ENCODE data around the gene ESPN. TPM values are rescaled to one million over a fixed set of nuclear protein-coding genes. Genes with fewer than 3 reads are reported as not detected.

Gene ESPN
- total and polyA plus RNA-seq, 4 donors: 0.29 to 28.7 (median 0.69) TPM

DNA sequence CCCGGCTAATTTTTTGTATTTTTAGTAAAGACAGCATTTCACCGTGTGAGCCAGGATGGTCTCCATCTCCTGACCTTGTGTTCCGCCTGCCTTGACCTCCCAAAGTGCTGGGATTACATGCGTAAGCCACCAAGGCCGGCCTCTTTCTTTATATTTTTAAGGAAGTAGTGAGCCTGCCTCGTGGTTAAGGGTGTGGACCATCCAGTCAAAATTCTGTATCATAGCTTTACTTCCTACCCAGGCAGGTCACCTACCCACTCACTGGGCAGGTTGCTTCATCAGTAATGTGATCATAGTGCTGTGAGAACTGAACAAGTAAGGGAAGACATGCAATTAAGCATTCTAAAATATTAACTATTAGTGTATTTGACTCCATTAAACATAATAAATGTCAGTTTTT lies 22.9 kb upstream of the ESPN start:
- 76 to 78% methylated on average over 6 of the region's 6 CpGs for WGBS, 2 donors

DNA sequence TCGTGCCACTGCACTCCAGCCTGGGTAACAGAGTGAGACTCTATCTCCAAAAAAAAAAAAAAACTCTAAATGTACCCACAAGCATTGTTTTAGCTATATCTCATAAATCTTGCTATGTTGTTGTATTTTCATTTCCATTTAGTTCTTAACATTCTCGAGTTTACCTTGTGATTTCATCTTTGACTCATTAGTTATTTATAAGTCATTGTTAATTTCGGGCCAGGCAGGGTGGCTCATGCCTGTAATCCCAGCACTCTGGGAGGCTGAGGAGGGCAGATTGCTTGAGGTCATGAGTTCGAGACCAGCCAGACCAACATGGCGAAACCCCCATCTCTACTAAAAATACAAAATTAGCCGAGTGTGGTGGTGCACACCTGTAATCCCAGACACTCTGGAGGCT lies 16.6 kb upstream of the ESPN start:
- intact Hi-C loops (cut with DNase I): loop anchor here in 1 of 2 donors (5.0 kb wide), 1 partner anchor 46 kb away; no protein-coding TSS in a partner anchor
- no peak overlapping the region for H3K4me3 ChIP-seq (ENCODE audit: low read length in 2 of 2)
- H3K9me3 ChIP-seq (ENCODE audit: control insufficient read depth, low read length): no peaks in the 10 kb centered on the region
- H3K27me3 ChIP-seq (ENCODE audit: control insufficient read depth in 1 of 2, insufficient read depth in 2 of 2, low read length in 1 of 2): no peaks in the 10 kb centered on the region
- no peaks in the 10 kb centered on the region for H3K36me3 ChIP-seq (ENCODE audit: control insufficient read depth in 1 of 2, insufficient read depth in 2 of 2, low read length in 1 of 2)
- no peaks in the 10 kb centered on the region for H3K4me1 ChIP-seq (ENCODE audit: control insufficient read depth in 1 of 2, insufficient read depth in 2 of 2, low read length in 2 of 2)
- WGBS, 2 donors: 55 to 62% methylated on average over 6 of the region's 6 CpGs
- no peak overlapping the region for H3K27ac ChIP-seq (ENCODE audit: low read depth in 1 of 2, low read length in 2 of 2)
- DNase-seq (no peak), ATAC-seq (ENCODE audit: low FRiP score) (no peak)

More for the DNA sequence above, 22.9 kb upstream of the ESPN start:
- Histone ChIP-seq H3K4me3 (ENCODE audit: low read length in 2 of 2) (no peak overlapping the region), H3K9me3 (ENCODE audit: control insufficient read depth, low read length) (no peaks in the 10 kb centered on the region), H3K4me1 (ENCODE audit: control insufficient read depth in 1 of 2, insufficient read depth in 2 of 2, low read length in 2 of 2) (no peaks in the 10 kb centered on the region), H3K27ac (ENCODE audit: low read depth in 1 of 2, low read length in 2 of 2) (no peak overlapping the region), H3K27me3 (ENCODE audit: control insufficient read depth in 1 of 2, insufficient read depth in 2 of 2, low read length in 1 of 2) (no peaks in the 10 kb centered on the region), H3K36me3 (ENCODE audit: control insufficient read depth in 1 of 2, insufficient read depth in 2 of 2, low read length in 1 of 2) (no peaks in the 10 kb centered on the region)
- intact Hi-C loops (cut with DNase I): no loop called here
- ATAC-seq (ENCODE audit: low FRiP score) (no peak), DNase-seq (no peak)

DNA sequence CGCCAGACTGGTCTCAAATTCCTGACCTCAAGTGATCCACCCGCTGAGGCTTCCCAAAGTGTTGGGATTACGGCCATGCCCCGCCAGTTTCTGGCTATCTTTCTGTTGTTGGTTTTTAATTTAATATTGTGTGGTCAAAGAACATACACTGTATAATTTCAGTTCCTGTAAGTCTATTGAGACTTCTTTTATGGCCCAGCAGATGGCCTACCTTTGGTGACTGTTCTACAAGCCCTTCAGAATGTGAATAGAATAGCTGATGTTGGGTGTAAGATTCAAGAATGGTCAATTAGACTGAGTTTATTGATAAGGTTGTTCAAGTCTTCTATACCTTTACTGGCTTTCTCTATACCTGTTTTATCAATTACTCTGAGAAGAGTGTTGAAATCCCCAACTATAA lies 15.5 kb upstream of the ESPN start:
- Histone ChIP-seq H3K36me3 (ENCODE audit: control insufficient read depth in 1 of 2, insufficient read depth in 2 of 2, low read length in 1 of 2) (no peaks in the 10 kb centered on the region), H3K27me3 (ENCODE audit: control insufficient read depth in 1 of 2, insufficient read depth in 2 of 2, low read length in 1 of 2) (no peaks in the 10 kb centered on the region), H3K4me3 (ENCODE audit: low read length in 2 of 2) (no peak overlapping the region), H3K9me3 (ENCODE audit: control insufficient read depth, low read length) (no peaks in the 10 kb centered on the region), H3K4me1 (ENCODE audit: control insufficient read depth in 1 of 2, insufficient read depth in 2 of 2, low read length in 2 of 2) (no peaks in the 10 kb centered on the region), H3K27ac (ENCODE audit: low read depth in 1 of 2, low read length in 2 of 2) (no peak overlapping the region)
- intact Hi-C loops (cut with DNase I): loop anchor here in 1 of 2 donors (5.0 kb wide), 1 partner anchor 47 kb away; no protein-coding TSS in a partner anchor
- ATAC-seq (ENCODE audit: low FRiP score) (no peak), DNase-seq (no peak)
- WGBS, 2 donors: 89 to 93% methylated on average over 4 of the region's 4 CpGs

DNA sequence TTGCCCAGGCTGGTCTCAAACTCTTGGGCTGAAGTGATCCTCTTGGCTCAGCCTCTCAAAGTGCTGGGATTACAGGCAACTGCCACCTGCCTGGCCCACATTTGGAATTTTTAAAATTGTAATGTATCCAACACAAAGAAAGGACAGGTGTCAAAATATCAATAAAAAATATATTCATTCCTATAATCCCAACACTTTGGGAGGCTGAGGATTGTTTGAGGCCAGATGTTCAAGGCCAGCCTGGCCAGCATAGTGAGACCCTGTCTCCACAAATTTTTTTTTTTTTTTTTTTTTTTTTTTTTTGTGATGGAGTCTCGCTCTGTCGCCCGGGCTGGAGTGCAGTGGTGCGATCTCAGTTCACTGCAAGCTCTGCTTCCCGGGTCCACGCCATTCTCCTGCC lies 14.8 kb upstream of the ESPN start:
- H3K36me3 ChIP-seq (ENCODE audit: control insufficient read depth in 1 of 2, insufficient read depth in 2 of 2, low read length in 1 of 2): no peaks in the 10 kb centered on the region
- no peak for ATAC-seq (ENCODE audit: low FRiP score)
- H3K4me3 ChIP-seq (ENCODE audit: low read length in 2 of 2): no peak overlapping the region
- DNase-seq: no peak
- H3K27me3 ChIP-seq (ENCODE audit: control insufficient read depth in 1 of 2, insufficient read depth in 2 of 2, low read length in 1 of 2): no peaks in the 10 kb centered on the region
- WGBS, 2 donors: 92 to 93% methylated on average over 6 of the region's 6 CpGs
- H3K9me3 ChIP-seq (ENCODE audit: control insufficient read depth, low read length): no peaks in the 10 kb centered on the region
- H3K4me1 ChIP-seq (ENCODE audit: control insufficient read depth in 1 of 2, insufficient read depth in 2 of 2, low read length in 2 of 2): no peaks in the 10 kb centered on the region
- H3K27ac ChIP-seq (ENCODE audit: low read depth in 1 of 2, low read length in 2 of 2): no peak overlapping the region
- intact Hi-C loops (cut with DNase I): loop anchor here in 1 of 2 donors (5.0 kb wide), 1 partner anchor 47 kb away; no protein-coding TSS in a partner anchor

DNA sequence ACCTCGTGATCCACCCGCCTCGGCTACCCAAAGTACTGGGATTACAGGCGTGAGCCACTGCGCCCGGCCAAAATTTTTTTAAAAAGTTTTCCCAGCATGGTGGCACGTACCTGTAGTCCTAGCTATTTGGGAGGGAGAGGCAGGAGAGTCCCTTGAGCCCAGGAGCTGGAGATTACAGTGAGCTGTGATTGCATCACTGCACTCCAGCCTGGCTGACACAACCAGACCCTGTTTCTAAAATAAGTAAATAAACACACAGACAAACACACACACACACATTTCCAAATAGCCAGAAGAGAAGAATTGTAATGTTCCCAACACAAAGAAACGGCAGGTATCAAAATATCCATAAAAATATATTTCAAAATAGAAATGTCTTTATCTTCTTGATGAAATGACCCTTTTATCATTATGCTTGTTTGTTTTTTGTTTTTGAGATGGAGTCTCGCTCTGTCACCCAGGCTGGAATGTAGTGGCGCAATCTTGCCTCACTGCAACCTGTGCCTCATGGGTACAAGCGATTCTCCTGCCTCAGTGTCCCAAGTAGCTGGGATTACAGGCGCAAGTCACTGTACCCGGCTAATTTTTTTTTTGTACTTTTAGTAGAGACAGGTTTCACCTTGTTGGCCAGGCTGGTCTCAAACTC lies 14.2 kb upstream of the ESPN start:
- Histone ChIP-seq H3K27me3 (ENCODE audit: control insufficient read depth in 1 of 2, insufficient read depth in 2 of 2, low read length in 1 of 2) (no peaks in the 10 kb centered on the region), H3K4me3 (ENCODE audit: low read length in 2 of 2) (no peak overlapping the region), H3K4me1 (ENCODE audit: control insufficient read depth in 1 of 2, insufficient read depth in 2 of 2, low read length in 2 of 2) (no peaks in the 10 kb centered on the region), H3K36me3 (ENCODE audit: control insufficient read depth in 1 of 2, insufficient read depth in 2 of 2, low read length in 1 of 2) (no peaks in the 10 kb centered on the region), H3K27ac (ENCODE audit: low read depth in 1 of 2, low read length in 2 of 2) (no peak overlapping the region), H3K9me3 (ENCODE audit: control insufficient read depth, low read length) (no peaks in the 10 kb centered on the region)
- intact Hi-C loops (cut with DNase I): no loop called here
- DNase-seq: no peak
- 85% methylated on average over 13 of the region's 13 CpGs for WGBS, 2 donors
- no peak for ATAC-seq (ENCODE audit: low FRiP score)

- no peaks in the 10 kb centered on the region for H3K27me3 ChIP-seq (ENCODE audit: control insufficient read depth in 1 of 2, insufficient read depth in 2 of 2, low read length in 1 of 2)
- no peaks in the 10 kb centered on the region for H3K36me3 ChIP-seq (ENCODE audit: control insufficient read depth in 1 of 2, insufficient read depth in 2 of 2, low read length in 1 of 2)
- no peaks in the 10 kb centered on the region for H3K4me1 ChIP-seq (ENCODE audit: control insufficient read depth in 1 of 2, insufficient read depth in 2 of 2, low read length in 2 of 2)
- intact Hi-C loops (cut with DNase I): loop anchor here in 1 of 2 donors (2.0 kb wide), 1 partner anchor 54 kb away; no protein-coding TSS in a partner anchor
- no peak for ATAC-seq (ENCODE audit: low FRiP score)
- no peak overlapping the region for H3K4me3 ChIP-seq (ENCODE audit: low read length in 2 of 2)
- DNase-seq: no peak
- whole genome bisulfite sequencing, 2 donors: 67 to 77% methylated on average over 6 of the region's 6 CpGs
- H3K9me3 ChIP-seq (ENCODE audit: control insufficient read depth, low read length): no peaks in the 10 kb centered on the region
- no peak overlapping the region for H3K27ac ChIP-seq (ENCODE audit: low read depth in 1 of 2, low read length in 2 of 2)
These were observed 11.7 kb upstream of the ESPN start for GRCh38 chr1:6412896-6413295.

- no peaks in the 10 kb centered on the region for H3K27me3 ChIP-seq (ENCODE audit: control insufficient read depth in 1 of 2, insufficient read depth in 2 of 2, low read length in 1 of 2)
- H3K4me3 ChIP-seq (ENCODE audit: low read length in 2 of 2): no peak overlapping the region
- H3K27ac ChIP-seq (ENCODE audit: low read depth in 1 of 2, low read length in 2 of 2): no peak overlapping the region
- no peaks in the 10 kb centered on the region for H3K9me3 ChIP-seq (ENCODE audit: control insufficient read depth, low read length)
- no peaks in the 10 kb centered on the region for H3K36me3 ChIP-seq (ENCODE audit: control insufficient read depth in 1 of 2, insufficient read depth in 2 of 2, low read length in 1 of 2)
- DNase-seq: no peak
- H3K4me1 ChIP-seq (ENCODE audit: control insufficient read depth in 1 of 2, insufficient read depth in 2 of 2, low read length in 2 of 2): no peaks in the 10 kb centered on the region
- WGBS, 2 donors: 6% methylated on average over 15 of the region's 15 CpGs
- ATAC-seq (ENCODE audit: low FRiP score): no peak
- intact Hi-C loops (cut with DNase I): no loop called here
These were observed 10.1 kb upstream of the ESPN start for GRCh38 chr1:6414443-6414844.

DNA sequence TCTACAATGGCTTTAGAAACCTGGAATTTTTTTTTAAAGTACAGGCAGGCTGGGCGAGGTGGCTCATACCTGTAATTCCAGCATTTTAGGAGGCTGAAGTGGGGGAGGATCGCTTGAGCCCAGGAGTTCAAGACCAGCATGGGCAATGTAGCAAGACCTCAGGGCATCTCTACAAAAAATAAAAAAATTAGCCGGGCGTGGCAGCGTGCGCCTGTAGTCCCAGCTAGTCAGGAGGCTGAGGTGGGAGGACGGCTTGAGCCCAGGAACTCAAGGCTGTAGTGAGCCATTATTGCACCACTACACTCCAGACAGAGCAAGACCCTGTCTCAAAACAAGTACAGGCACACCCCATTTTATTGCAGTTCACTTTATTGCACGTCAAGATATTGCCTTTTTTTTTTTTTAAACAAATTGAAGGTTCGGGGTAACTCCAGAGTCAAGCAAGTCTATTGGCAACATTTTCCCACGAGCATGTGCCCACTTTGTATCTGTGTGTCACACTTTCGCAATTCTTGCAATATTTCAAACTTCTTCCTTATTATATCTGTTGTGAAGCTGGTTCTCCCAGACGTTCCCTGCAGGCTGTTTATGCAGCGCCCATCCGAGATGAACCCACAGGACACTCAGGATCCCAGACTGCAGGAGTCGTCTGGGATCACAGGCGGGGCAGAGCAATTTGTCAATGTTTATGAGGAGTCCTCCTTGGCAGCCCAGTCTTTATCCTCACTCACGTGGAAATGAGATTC lies 9.5 kb upstream of the ESPN start:
- Histone ChIP-seq H3K4me3 (ENCODE audit: low read length in 2 of 2) (no peak overlapping the region), H3K4me1 (ENCODE audit: control insufficient read depth in 1 of 2, insufficient read depth in 2 of 2, low read length in 2 of 2) (no peaks in the 10 kb centered on the region), H3K27ac (ENCODE audit: low read depth in 1 of 2, low read length in 2 of 2) (no peak overlapping the region), H3K27me3 (ENCODE audit: control insufficient read depth in 1 of 2, insufficient read depth in 2 of 2, low read length in 1 of 2) (no peaks in the 10 kb centered on the region), H3K36me3 (ENCODE audit: control insufficient read depth in 1 of 2, insufficient read depth in 2 of 2, low read length in 1 of 2) (no peaks in the 10 kb centered on the region), H3K9me3 (ENCODE audit: control insufficient read depth, low read length) (no peaks in the 10 kb centered on the region)
- DNase-seq (no peak), ATAC-seq (ENCODE audit: low FRiP score) (no peak)
- intact Hi-C loops (cut with DNase I): no loop called here
- 64 to 65% methylated on average over 17 of the region's 17 CpGs for WGBS, 2 donors

DNA sequence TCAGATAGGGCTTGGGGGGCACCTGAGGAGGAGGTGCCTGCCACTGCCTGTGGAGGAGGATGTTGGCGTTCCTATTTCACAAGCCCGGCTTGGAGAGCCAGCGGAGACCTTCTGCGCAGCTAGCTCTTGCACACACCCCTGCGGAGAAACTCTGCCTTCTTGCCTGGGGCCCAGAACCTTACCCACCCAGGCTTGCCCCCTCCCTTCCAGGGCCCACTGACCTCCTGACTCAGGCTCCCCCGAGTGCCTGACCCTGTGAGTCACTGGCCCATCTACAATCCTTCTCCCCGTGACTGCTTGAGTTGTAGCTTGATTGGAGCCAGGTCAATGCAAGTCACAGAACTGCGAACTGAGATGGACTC lies 8.3 kb upstream of the ESPN start:
- no peak overlapping the region for H3K4me3 ChIP-seq (ENCODE audit: low read length in 2 of 2)
- H3K9me3 ChIP-seq (ENCODE audit: control insufficient read depth, low read length): no peaks in the 10 kb centered on the region
- no peak for DNase-seq
- no peaks in the 10 kb centered on the region for H3K4me1 ChIP-seq (ENCODE audit: control insufficient read depth in 1 of 2, insufficient read depth in 2 of 2, low read length in 2 of 2)
- H3K36me3 ChIP-seq (ENCODE audit: control insufficient read depth in 1 of 2, insufficient read depth in 2 of 2, low read length in 1 of 2): no peaks in the 10 kb centered on the region
- H3K27me3 ChIP-seq (ENCODE audit: control insufficient read depth in 1 of 2, insufficient read depth in 2 of 2, low read length in 1 of 2): no peaks in the 10 kb centered on the region
- H3K27ac ChIP-seq (ENCODE audit: low read depth in 1 of 2, low read length in 2 of 2): no peak overlapping the region
- ATAC-seq (ENCODE audit: low FRiP score): no peak
- intact Hi-C loops (cut with DNase I): no loop called here
- 77 to 86% methylated on average over 8 of the region's 8 CpGs for WGBS, 2 donors
